HPDE6-E6E7 (cell line): ENCODE data around the gene PLK3.
"Not testable (repeated sequence)": the region's sequence is repeated elsewhere in the genome, so short reads cannot be mapped to it uniquely, and the experiment has no call there.

Source experiments
- DNase-seq: peaks from one replicate; pipeline ENCODE4 v3.0.0; 2011; ENCODE audit warnings: missing footprints; ENCODE audit errors: extremely low spot score

PLK3 gene

GRCh38 chr1:44828003-44828651, 27.9 kb downstream of the PLK3 start:
- no peak for DNase-seq

GRCh38 chr1:44828841-44829440, 28.8 kb downstream of the PLK3 start:
- no peak for DNase-seq

GRCh38 chr1:44829506-44830384, 29.6 kb downstream of the PLK3 start:
- no peak for DNase-seq

GRCh38 chr1:44830900-44831304, 30.7 kb downstream of the PLK3 start:
- DNase-seq = no peak

GRCh38 chr1:44831516-44831915, 31.3 kb downstream of the PLK3 start:
- no peak for DNase-seq

GRCh38 chr1:44832056-44832705, 32.0 kb downstream of the PLK3 start:
- no peak for DNase-seq

GRCh38 chr1:44834328-44834727, 34.2 kb downstream of the PLK3 start:
- no peak for DNase-seq

- DNase-seq = peak; percentile 58
Observed at GRCh38 chr1:44835738-44836675, 35.8 kb downstream of the PLK3 start.

GRCh38 chr1:44838294-44838693, 38.1 kb downstream of the PLK3 start:
- DNase-seq = not testable (repeated sequence)

- DNase-seq = no peak
Observed at GRCh38 chr1:44839576-44839975, 39.4 kb downstream of the PLK3 start.

GRCh38 chr1:44842486-44842861, 42.3 kb downstream of the PLK3 start:
- DNase-seq = no peak

- DNase-seq = no peak
Observed at GRCh38 chr1:44842862-44843655, 42.9 kb downstream of the PLK3 start, which contains the start of gene PTCH2. Gene PTCH2, minus strand, starts transcription at chr1:44843253. Its CDS starts 321 bp downstream, at chr1:44842932.

GRCh38 chr1:44846985-44847384, 46.8 kb downstream of the PLK3 start:
- no peak for DNase-seq

GRCh38 chr1:44847845-44848244, 47.7 kb downstream of the PLK3 start:
- DNase-seq = no peak

- no peak for DNase-seq
Observed at GRCh38 chr1:44848456-44849181, 48.4 kb downstream of the PLK3 start.

- no peak for DNase-seq
Observed at GRCh38 chr1:44849575-44850132, 49.5 kb downstream of the PLK3 start.

GRCh38 chr1:44851308-44851707, 51.1 kb downstream of the PLK3 start:
- DNase-seq = no peak

- no peak for DNase-seq
Observed at GRCh38 chr1:44853201-44853600, 53.0 kb downstream of the PLK3 start.

- DNase-seq = no peak
Observed at GRCh38 chr1:44854970-44855369, 54.8 kb downstream of the PLK3 start.
